IMR-90 (cell line): ENCODE results near the gene ATXN1. TPM values are rescaled to one million over a fixed set of nuclear protein-coding genes. Genes with fewer than 3 reads are reported as not detected.

Experiments used
- ATAC-seq: fragments of 200-7000 bp; cut with Tn5 transposase; 2 replicates; pipeline ENCODE4 v1.9.1; 2020; ENCODE audit warnings: low read depth, mild to moderate bottlenecking, moderate library complexity
- BruUV-seq: library from RNA; stranded (reverse); fragments of 400-500 nt; replicated peaks from 2 replicates; lab custom pipeline; 2021; lab: Mats Ljungman, UMichigan
- CTCF ChIA-PET: fragments of 300-600 bp; formaldehyde crosslinking; extraction: SDS; loops from one replicate; lab custom pipeline; 2021; ENCODE audit warnings: antibody characterized with exemption; lab: Yijun Ruan, JAX
- POLR2A ChIA-PET: fragments of 300-600 bp; sonication (Branson Sonifier 250); formaldehyde crosslinking; loops from one replicate; lab custom pipeline; 2022; ENCODE audit warnings: antibody characterized with exemption; ENCODE audit not compliant: unreplicated experiment; lab: Charles Lee
- DNase-seq: peaks from one replicate; pipeline ENCODE4 v3.0.0; 2013
- H2AFZ ChIP-seq: replicated peaks from 2 replicates; pipeline ENCODE3; 2013; ENCODE audit warnings: low read length, mild to moderate bottlenecking; ENCODE audit not compliant: poor library complexity
- H2AK5ac ChIP-seq: 2 replicates; pipeline ENCODE4 v1.6.1; 2013; ENCODE audit warnings: low read depth, low read length, inconsistent platforms
- H2AK9ac ChIP-seq: replicated peaks from 2 replicates; pipeline ENCODE3; 2013; ENCODE audit warnings: mild to moderate bottlenecking, low read depth, low read length, moderate library complexity; ENCODE audit not compliant: poor library complexity
- H2BK120ac ChIP-seq: 2 replicates; pipeline ENCODE4 v1.6.1; 2013; ENCODE audit warnings: low read depth, low read length, inconsistent platforms
- H2BK15ac ChIP-seq: 3 replicates; pipeline ENCODE4 v1.6.1; 2013; ENCODE audit warnings: low read depth, low read length, inconsistent platforms
- H2BK20ac ChIP-seq: 2 replicates; pipeline ENCODE4 v1.6.1; 2013; ENCODE audit warnings: low read depth, mild to moderate bottlenecking, inconsistent platforms, low read length, moderate library complexity
- H2BK5ac ChIP-seq: 2 replicates; pipeline ENCODE4 v1.6.1; 2013; ENCODE audit warnings: mild to moderate bottlenecking, low read depth, low read length, inconsistent platforms; ENCODE audit not compliant: poor library complexity, severe bottlenecking
- H3K14ac ChIP-seq: replicated peaks from 2 replicates; pipeline ENCODE4 v1.6.1; 2013; ENCODE audit warnings: low read depth, low read length, inconsistent platforms
- H3K18ac ChIP-seq: 2 replicates; pipeline ENCODE4 v1.6.1; 2013; ENCODE audit warnings: low read depth, low read length, control low read depth
- H3K23ac ChIP-seq: 2 replicates; pipeline ENCODE4 v1.6.1; 2013; ENCODE audit warnings: low read depth, low read length, inconsistent platforms
- H3K27ac ChIP-seq: 2 replicates; pipeline ENCODE4 v1.5.1; 2013; ENCODE audit warnings: mild to moderate bottlenecking, control low read depth, low read length; ENCODE audit not compliant: insufficient read depth
- H3K27me3 ChIP-seq: 2 replicates; pipeline ENCODE4 v1.6.1; 2013; ENCODE audit warnings: low read length; ENCODE audit not compliant: control insufficient read depth, insufficient read depth
- H3K36me3 ChIP-seq: 2 replicates; pipeline ENCODE4 v1.6.1; 2013; ENCODE audit warnings: low read length, mixed read lengths; ENCODE audit not compliant: control insufficient read depth, insufficient read depth
- H3K4ac ChIP-seq: 2 replicates; pipeline ENCODE4 v1.6.1; 2013; ENCODE audit warnings: low read depth, low read length, inconsistent platforms
- H3K4me1 ChIP-seq: 2 replicates; pipeline ENCODE4 v1.6.1; 2013; ENCODE audit warnings: low read length, mixed read lengths; ENCODE audit not compliant: control insufficient read depth, insufficient read depth
- H3K4me2 ChIP-seq: 2 replicates; pipeline ENCODE4 v1.6.1; 2013; ENCODE audit warnings: low read depth, mild to moderate bottlenecking, control low read depth, low read length, moderate library complexity
- H3K4me3 ChIP-seq: 2 replicates; pipeline ENCODE4 v1.5.1; 2013; ENCODE audit warnings: low read depth, mild to moderate bottlenecking, control low read depth, low read length, moderate library complexity; ENCODE audit not compliant: insufficient read depth
- H3K56ac ChIP-seq: 2 replicates; pipeline ENCODE4 v1.6.1; 2013; ENCODE audit warnings: low read length, inconsistent platforms; ENCODE audit not compliant: insufficient read depth; ENCODE audit errors: extremely low read depth
- H3K79me1 ChIP-seq, 2 experiments: 2 replicates each; pipeline ENCODE4 v1.6.1; 2013; ENCODE audit warnings: low read length in 2 of 2, inconsistent platforms in 1 of 2, low read depth in 1 of 2
- H3K9ac ChIP-seq: 2 replicates; pipeline ENCODE4 v1.6.1; 2013; ENCODE audit warnings: low read depth, low read length, control low read depth
- H3K9me1 ChIP-seq: 2 replicates; pipeline ENCODE4 v1.6.1; 2013; ENCODE audit warnings: low read length, inconsistent platforms; ENCODE audit not compliant: insufficient read depth
- H3K9me3 ChIP-seq: 2 replicates; pipeline ENCODE4 v1.6.1; 2013; ENCODE audit warnings: low read length; ENCODE audit not compliant: control insufficient read depth, insufficient read depth
- H4K20me1 ChIP-seq: 2 replicates; pipeline ENCODE4 v1.6.1; 2013; ENCODE audit warnings: low read length, inconsistent platforms; ENCODE audit not compliant: insufficient read depth
- H4K5ac ChIP-seq: 2 replicates; pipeline ENCODE4 v1.6.1; 2013; ENCODE audit warnings: mild to moderate bottlenecking, low read depth, low read length, control low read depth
- H4K8ac ChIP-seq, 2 experiments: 2 replicates each; pipeline ENCODE4 v1.6.1; 2013; ENCODE audit warnings: low read depth in 2 of 2, low read length in 2 of 2, control low read depth in 1 of 2, inconsistent platforms in 1 of 2
- H4K91ac ChIP-seq: 2 replicates; pipeline ENCODE4 v1.6.1; 2013; ENCODE audit warnings: low read depth, low read length, inconsistent platforms; ENCODE audit not compliant: insufficient read depth
- CTCF ChIP-seq: conservative IDR thresholded peaks from 2 replicates; pipeline ENCODE4 v1.5.1; 2012; ENCODE audit warnings: mild to moderate bottlenecking, low read depth, low read length, improper control_type of control experiment
- MAZ ChIP-seq: IDR thresholded peaks from 2 replicates; pipeline ENCODE4 v1.6.1; 2012; ENCODE audit warnings: low read depth, mild to moderate bottlenecking, low read length, improper control_type of control experiment, moderate library complexity, borderline replicate concordance
- dilution Hi-C: fragments of 300-500 bp; cut with HindIII; formaldehyde crosslinking; loops from one replicate; pipeline ENCODE4 v1.14.3; 2018; ENCODE audit warnings: low sequenced_read_pairs; ENCODE audit not compliant: unreplicated experiment
- in situ Hi-C: fragments of 300-500 bp; cut with MboI; formaldehyde crosslinking; loops from 3 replicates; pipeline ENCODE4 v1.14.3; 2019; ENCODE audit warnings: low sequenced_read_pairs, inconsistent platforms, mixed read lengths
- intact Hi-C: fragments of 100-400 bp; cut with micrococcal nuclease; formaldehyde crosslinking; loops from 2 replicates; pipeline ENCODE4 v1.10.0; 2022
- polyA plus RNA-seq, 3 experiments: library from polyadenylated mRNA; depleted of rRNA; stranded (reverse); fragments of >200 nt; gene quantifications; 2 replicates each; pipeline ENCODE4 v1.2.3, GENCODE V29; 2012; ENCODE audit warnings: low replicate concordance in 1 of 3
- total RNA-seq: library from RNA; depleted of rRNA; stranded (reverse); fragments of >200 nt; gene quantifications from 2 replicates; pipeline ENCODE4 v1.2.3, GENCODE V29; 2012

ATXN1 gene
- total and polyA plus RNA-seq, 2 of the 4 experiments (the other 2 are of a cell fraction) = 7.3 to 11.1 TPM

- no peak overlapping the region for H3K4ac ChIP-seq
- no peaks in the 10 kb centered on the region for H3K27me3 ChIP-seq
- H3K4me1 ChIP-seq = peaks cover 14% of the 10 kb centered on the region
- intact Hi-C loops (loop anchor here (5.0 kb wide), 1 partner anchor 167 kb away; no protein-coding TSS in a partner anchor), in situ Hi-C loops (no loop called here), dilution Hi-C loops (no loop called here)
- no peak overlapping the region for H2AFZ ChIP-seq
- no peaks in the 10 kb centered on the region for H3K9me3 ChIP-seq
- no peak overlapping the region for H3K4me2 ChIP-seq
- H3K23ac ChIP-seq = no peak overlapping the region
- H3K36me3 ChIP-seq = peaks cover 1% of the 10 kb centered on the region; the same call in 1 of the 2 replicates
- H3K14ac ChIP-seq = no peak overlapping the region
- H2BK20ac ChIP-seq = no peak overlapping the region
- H4K91ac ChIP-seq = no peak overlapping the region
- H3K79me1 ChIP-seq = peaks cover 7 to 14% of the 10 kb centered on the region in 2 experiments
- TF ChIP-seq MAZ (no peak), CTCF (no peak)
- no peak overlapping the region for H3K18ac ChIP-seq
- DNase-seq = no peak
- BruUV-seq = no TSS peak
- H2BK15ac ChIP-seq = no peak overlapping the region
- no peak overlapping the region for H3K9ac ChIP-seq
- H2AK9ac ChIP-seq = no peak overlapping the region
- ATAC-seq = no peak
- H4K5ac ChIP-seq = no peak overlapping the region
- no peak overlapping the region for H2BK5ac ChIP-seq
- no peak overlapping the region for H3K27ac ChIP-seq
- H3K56ac ChIP-seq = no peak overlapping the region
- no peak overlapping the region for H2BK120ac ChIP-seq
- H3K9me1 ChIP-seq = peaks cover 8% of the 10 kb centered on the region
- ChIA-PET CTCF (no interaction called here), POLR2A (no interaction called here)
- no peak overlapping the region for H2AK5ac ChIP-seq
- no peak overlapping the region for H3K4me3 ChIP-seq
- no peak overlapping the region for H4K8ac ChIP-seq
- no peaks in the 10 kb centered on the region for H4K20me1 ChIP-seq
These were observed 262.3 kb downstream of the ATXN1 start for GRCh38 chr6:16498957-16499356.
